Measurements from ENCODE around the gene FMN1. TPM values are rescaled to one million over a fixed set of nuclear protein-coding genes. Genes with fewer than 3 reads are reported as not detected.

The FMN1 gene
- total and polyA plus RNA-seq, 10 of the 15 experiments (the other 5 are each of a cell fraction or from before 2014, with no cell fraction given), result 0.05 to 0.16 (median 0.08) TPM; not detected in 4

GRCh38 chr15:32864841-32865240, 329.7 kb downstream of the FMN1 start:
- Histone ChIP-seq H3K9me3 (replicated peaks; ENCODE audit: control insufficient read depth, insufficient read depth, low read length) (no peaks in the 10 kb centered on the region), H3K27me3 (replicated peaks in 1 of 2; ENCODE audit: control insufficient read depth in 2 of 2, insufficient read depth in 2 of 2, low read length in 1 of 2) (no peaks in the 10 kb centered on the region), H3K4me2 (ENCODE audit: control insufficient read depth, insufficient read depth) (no peak overlapping the region), H3K27ac (ENCODE audit: control insufficient read depth, insufficient read depth) (no peak overlapping the region), H3K4me1 (ENCODE audit: control insufficient read depth, insufficient read depth, low read length) (peaks cover 8% of the 10 kb centered on the region), H2AFZ (ENCODE audit: control insufficient read depth, low read depth, low read length) (no peak overlapping the region), H3K79me2 (ENCODE audit: control insufficient read depth, insufficient read depth, low read length) (no peaks in the 10 kb centered on the region), H4K20me1 (ENCODE audit: control insufficient read depth, insufficient read depth) (no peaks in the 10 kb centered on the region), H3K4me3 (no peak overlapping the region), H3K9ac (ENCODE audit: control insufficient read depth, insufficient read depth, low read length) (no peak overlapping the region), H3K36me3 (ENCODE audit: control insufficient read depth in 2 of 2, insufficient read depth in 2 of 2, low read length in 1 of 2) (no peaks in the 10 kb centered on the region)
- ChIA-PET CTCF (interaction anchor here (3.8 kb wide), 1 partner anchor 20 kb away, joined by 19 read pairs; no protein-coding TSS in a partner anchor), RAD21 (ENCODE audit: unreplicated experiment) (no interaction called here), POLR2A (no interaction called here), SMC1A (ENCODE audit: uncharacterized antibody, unreplicated experiment) (interaction anchor here (0.8 to 2.1 kb wide), 2 partner anchors 10 to 132 kb away, joined by 3 to 6 read pairs; no protein-coding TSS in a partner anchor)
- in situ Hi-C loops (cut with MboI) (no loop called here), intact Hi-C loops (cut with micrococcal nuclease; ENCODE audit: unreplicated experiment) (no loop called here)
- no peak for DNase-seq (ENCODE audit: low read depth, low spot score)
- no TSS peak for BruUV-seq (replicated peaks)
- 59% methylated on average over 3 of the region's 3 CpGs for WGBS (ENCODE audit: insufficient coverage, insufficient replicate concordance, low lambda C conversion rate, missing lambda C conversion rate)
- no peak for ATAC-seq
- no peak for FAIRE-seq
- TF ChIP-seq SIN3A (IDR thresholded peaks at IDR 0.05; ENCODE audit: low read depth, low read length) (no peak), POU2F2 (IDR thresholded peaks at IDR 0.05; ENCODE audit: borderline replicate concordance, low read depth, low read length) (no peak), SMC3 (IDR thresholded peaks at IDR 0.05; ENCODE audit: borderline replicate concordance, low read length) (no peak), ZZZ3 (IDR thresholded peaks at IDR 0.05; ENCODE audit: control insufficient read depth, insufficient read length, low read depth) (no peak), HDGF (IDR thresholded peaks at IDR 0.05) (no peak), TAF1 (IDR thresholded peaks at IDR 0.05; ENCODE audit: borderline replicate concordance, low read depth, low read length) (no peak), SP1 (IDR thresholded peaks at IDR 0.05; ENCODE audit: low read depth, low read length) (no peak), REST (IDR thresholded peaks at IDR 0.05; ENCODE audit: low read depth, low read length) (no peak), LARP7 (IDR thresholded peaks at IDR 0.05) (no peak), CEBPB (IDR thresholded peaks at IDR 0.05; ENCODE audit: borderline replicate concordance in 1 of 2, low read depth in 2 of 2, low read length in 2 of 2) (no peak), PAX8 (IDR thresholded peaks at IDR 0.05) (no peak), TARDBP (IDR thresholded peaks at IDR 0.05; ENCODE audit: borderline replicate concordance) (no peak)
- TF ChIP-seq, protein P1, sequence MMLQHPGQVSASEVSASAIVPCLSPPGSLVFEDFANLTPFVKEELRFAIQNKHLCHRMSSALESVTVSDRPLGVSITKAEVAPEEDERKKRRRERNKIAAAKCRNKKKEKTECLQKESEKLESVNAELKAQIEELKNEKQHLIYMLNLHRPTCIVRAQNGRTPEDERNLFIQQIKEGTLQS (IDR thresholded peaks at IDR 0.05; ENCODE audit: borderline replicate concordance, extremely low read depth, low read depth, low read length), result no peak
- TF ChIP-seq, protein P2, sequence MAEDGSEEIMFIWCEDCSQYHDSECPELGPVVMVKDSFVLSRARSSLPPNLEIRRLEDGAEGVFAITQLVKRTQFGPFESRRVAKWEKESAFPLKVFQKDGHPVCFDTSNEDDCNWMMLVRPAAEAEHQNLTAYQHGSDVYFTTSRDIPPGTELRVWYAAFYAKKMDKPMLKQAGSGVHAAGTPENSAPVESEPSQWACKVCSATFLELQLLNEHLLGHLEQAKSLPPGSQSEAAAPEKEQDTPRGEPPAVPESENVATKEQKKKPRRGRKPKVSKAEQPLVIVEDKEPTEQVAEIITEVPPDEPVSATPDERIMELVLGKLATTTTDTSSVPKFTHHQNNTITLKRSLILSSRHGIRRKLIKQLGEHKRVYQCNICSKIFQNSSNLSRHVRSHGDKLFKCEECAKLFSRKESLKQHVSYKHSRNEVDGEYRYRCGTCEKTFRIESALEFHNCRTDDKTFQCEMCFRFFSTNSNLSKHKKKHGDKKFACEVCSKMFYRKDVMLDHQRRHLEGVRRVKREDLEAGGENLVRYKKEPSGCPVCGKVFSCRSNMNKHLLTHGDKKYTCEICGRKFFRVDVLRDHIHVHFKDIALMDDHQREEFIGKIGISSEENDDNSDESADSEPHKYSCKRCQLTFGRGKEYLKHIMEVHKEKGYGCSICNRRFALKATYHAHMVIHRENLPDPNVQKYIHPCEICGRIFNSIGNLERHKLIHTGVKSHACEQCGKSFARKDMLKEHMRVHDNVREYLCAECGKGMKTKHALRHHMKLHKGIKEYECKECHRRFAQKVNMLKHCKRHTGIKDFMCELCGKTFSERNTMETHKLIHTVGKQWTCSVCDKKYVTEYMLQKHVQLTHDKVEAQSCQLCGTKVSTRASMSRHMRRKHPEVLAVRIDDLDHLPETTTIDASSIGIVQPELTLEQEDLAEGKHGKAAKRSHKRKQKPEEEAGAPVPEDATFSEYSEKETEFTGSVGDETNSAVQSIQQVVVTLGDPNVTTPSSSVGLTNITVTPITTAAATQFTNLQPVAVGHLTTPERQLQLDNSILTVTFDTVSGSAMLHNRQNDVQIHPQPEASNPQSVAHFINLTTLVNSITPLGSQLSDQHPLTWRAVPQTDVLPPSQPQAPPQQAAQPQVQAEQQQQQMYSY (CRISPR knock-in tag; IDR thresholded peaks at IDR 0.05), result no peak
- TF ChIP-seq, protein P3, sequence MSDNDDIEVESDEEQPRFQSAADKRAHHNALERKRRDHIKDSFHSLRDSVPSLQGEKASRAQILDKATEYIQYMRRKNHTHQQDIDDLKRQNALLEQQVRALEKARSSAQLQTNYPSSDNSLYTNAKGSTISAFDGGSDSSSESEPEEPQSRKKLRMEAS (IDR thresholded peaks at IDR 0.05; ENCODE audit: low read depth, low read length), result no peak
- TF ChIP-seq, protein P4, sequence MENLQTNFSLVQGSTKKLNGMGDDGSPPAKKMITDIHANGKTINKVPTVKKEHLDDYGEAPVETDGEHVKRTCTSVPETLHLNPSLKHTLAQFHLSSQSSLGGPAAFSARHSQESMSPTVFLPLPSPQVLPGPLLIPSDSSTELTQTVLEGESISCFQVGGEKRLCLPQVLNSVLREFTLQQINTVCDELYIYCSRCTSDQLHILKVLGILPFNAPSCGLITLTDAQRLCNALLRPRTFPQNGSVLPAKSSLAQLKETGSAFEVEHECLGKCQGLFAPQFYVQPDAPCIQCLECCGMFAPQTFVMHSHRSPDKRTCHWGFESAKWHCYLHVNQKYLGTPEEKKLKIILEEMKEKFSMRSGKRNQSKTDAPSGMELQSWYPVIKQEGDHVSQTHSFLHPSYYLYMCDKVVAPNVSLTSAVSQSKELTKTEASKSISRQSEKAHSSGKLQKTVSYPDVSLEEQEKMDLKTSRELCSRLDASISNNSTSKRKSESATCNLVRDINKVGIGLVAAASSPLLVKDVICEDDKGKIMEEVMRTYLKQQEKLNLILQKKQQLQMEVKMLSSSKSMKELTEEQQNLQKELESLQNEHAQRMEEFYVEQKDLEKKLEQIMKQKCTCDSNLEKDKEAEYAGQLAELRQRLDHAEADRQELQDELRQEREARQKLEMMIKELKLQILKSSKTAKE (IDR thresholded peaks at IDR 0.05; ENCODE audit: low read depth, poor library complexity, severe bottlenecking), result no peak

Measured in GM12878 (cell line).